ENCODE measurements around the gene TMEM150C.

The TMEM150C gene

DNA sequence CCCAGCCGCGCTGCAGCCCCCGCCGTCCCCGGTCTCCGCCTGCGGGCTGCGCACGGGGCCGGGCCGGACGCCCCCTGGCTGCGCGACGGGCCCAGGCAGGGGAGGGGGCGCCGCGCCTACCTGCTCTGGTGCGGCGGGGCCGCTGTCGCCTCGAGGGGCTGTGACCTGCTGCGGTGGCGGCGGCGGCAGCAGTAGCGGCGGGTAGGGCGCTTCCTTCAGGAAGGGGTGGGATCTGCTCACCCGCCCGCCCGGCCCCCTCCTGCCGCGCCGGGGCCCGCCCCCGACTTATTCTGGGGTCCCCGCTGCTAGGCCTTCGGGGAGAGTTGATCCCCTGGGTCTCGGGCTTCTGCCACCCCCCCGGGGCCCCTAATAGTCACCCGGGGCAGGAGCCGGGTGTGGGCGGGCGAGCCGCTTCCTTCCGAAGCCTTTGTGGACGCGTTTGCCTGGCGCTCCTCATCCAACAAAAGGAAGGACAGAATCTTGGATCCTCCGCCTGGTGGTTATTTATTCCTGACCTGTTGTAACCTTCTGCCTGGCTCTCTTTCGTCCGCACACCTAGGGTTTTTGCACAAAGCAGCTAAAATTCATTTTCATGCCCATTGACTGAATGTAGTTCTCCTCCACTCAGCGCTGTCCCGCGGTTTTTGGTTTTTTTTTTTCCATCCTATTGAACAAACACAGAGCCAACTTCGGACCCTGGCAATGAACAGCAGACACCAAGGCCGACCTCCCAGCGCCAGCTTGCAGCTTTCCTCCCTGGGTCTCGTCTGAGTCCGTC lies at the start of gene TMEM150C:
TMEM150C (minus strand) TSS at position 203 of the 778 bp plus-strand sequence. CDS start 57,331 bp downstream, outside the sequence.
- DNase-seq (ENCODE audit: low read depth): no peak

DNA sequence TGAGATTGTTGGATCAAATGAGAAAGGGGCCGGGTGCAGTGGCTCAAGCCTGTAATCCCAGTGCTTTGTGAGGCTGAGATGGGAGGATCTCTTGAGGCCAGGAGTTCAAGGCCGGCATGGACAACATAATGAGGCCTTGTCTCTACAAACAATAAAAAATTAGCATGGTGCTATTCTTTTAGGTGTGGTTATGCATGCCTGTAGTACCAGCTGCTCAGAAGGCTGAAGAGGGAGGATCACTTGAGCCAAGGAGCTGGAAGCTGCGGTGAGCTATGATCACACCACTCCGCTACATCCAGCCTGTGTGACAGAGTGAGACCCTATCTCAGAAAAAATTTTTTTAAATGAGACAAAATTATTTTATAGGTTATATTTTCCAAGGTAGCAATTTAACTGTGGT lies 49.7 kb upstream of the TMEM150C start:
- DNase-seq (ENCODE audit: low read depth): no peak

DNA sequence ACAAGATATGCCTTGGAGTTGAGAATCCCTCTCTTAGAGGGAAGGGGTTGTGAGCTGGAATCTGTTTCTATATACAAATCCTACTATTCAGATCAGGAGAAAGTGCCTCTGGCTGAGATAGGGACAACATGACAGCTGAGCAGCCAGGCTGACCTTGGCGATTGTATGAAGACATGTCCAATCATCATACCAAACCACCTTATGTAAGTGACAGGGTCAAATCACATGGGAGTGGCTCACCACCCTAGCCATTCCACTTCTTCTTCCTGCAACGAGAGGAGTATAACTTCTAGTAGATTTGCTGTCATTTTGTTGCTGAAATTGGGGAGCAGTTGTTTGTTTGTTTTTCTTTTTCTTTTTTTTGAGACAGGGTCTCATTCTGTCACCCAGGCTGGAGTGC lies 48.3 kb upstream of the TMEM150C start:
- no peak for DNase-seq (ENCODE audit: low read depth)

DNA sequence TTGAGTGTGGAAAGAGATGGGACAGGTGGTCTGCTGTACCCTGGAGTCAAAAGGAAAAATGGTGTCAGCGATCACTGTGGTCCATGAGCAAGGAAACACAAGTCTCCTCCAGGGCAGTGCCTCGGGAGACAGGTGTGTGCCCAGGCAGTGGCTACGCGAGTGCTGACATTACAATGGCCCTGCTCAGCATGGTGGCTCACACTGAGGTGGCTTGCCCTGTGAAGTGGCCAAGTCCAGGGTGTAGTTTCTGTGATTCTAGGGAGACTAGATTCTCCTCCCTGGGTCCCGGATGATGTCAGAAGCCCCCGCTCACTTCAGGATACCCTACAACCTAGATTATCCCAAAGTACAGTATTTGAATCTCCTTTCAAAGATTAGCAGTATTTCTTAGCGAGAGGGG lies 44.8 kb upstream of the TMEM150C start:
- no peak for DNase-seq (ENCODE audit: low read depth)

DNA sequence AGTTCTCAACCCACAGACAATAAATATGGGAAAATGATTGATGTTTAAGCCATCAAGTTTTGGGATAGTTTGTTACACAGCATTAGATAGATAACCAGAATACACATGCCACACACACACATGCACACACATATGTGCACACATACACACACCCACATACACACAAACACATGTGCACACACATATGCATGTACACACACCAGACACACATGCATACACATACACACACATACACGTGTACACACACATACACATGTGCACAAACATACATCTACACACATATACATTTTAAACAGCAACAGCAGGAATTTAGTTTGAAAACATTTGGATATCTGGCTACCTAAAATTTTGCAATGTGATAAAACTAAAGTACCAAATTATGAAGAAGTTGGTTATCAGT lies 42.7 kb upstream of the TMEM150C start:
- DNase-seq (ENCODE audit: low read depth): no peak

DNA sequence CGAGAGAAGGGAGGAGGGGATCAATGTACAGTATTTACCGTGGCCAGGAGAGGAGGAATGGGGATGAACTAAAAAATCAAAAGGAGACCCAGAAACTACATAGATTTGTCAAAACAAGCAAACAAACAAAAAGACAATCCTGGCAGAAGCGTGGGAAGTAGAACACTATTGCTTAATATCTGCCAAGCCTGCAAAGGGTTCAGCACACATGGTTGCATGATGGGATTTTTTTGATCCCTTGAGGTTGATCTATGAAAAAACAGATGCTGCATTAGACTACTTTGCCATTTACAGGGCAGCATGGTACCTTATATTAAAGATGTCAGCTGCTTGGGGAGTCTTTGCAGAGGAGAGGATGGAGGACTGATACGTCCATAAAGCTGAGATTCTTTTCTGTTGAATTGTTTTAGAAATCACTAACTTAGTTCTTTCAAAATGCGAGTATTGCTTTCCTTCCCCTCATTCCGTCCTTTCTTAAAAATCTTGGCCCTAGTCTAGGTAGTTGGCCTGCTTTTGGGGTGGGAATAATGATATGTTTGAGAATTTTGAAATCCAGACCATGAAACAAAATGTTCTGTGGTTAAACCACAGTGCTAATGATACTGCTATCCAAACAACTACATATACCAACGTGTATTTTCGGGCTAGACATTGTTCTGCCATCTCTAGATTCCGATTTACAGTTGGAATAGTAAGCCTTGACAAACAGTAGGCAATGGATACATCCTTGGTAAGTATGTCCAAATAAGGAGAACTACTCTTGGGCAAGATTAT lies 39.6 kb upstream of the TMEM150C start:
- DNase-seq (ENCODE audit: low read depth): no peak

DNA sequence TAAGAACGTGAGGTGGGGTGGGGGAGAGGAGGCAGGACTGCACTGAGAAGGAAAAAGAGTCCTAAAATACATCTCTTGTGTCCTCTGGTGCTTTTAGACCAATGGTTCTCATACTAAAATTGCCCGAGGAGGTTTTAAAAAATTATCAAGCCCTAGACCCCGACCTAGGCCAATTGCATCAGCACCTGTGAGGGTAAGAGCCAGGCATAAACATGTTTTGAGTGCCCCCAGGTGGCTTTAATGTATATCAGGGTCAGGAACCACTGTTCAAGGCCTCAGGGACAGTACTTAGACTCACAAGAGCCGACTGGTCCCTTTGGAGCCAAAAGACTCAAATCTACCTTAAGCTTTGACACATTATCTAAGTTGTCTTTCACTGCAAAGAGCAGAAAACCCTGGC lies 37.5 kb upstream of the TMEM150C start:
- DNase-seq (ENCODE audit: low read depth): no peak

DNA sequence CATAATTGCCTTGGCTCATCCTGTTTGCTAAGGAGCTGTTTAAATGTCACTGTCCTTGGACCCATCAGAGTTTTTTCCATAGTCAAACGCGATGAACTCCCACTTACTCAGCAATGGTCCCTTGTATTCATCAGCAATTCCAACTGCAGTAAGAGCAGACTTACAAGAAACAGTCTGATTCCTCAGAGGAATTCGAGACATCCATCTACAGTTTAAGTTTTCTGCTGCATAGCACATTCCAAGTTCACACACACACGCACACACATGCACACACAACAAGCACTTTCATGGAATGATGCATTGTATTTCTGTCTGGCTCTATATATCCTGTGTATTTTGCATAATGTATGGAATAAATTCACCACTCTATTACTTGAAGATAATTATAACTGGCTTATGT lies 32.7 kb upstream of the TMEM150C start:
- DNase-seq (ENCODE audit: low read depth): no peak

DNA sequence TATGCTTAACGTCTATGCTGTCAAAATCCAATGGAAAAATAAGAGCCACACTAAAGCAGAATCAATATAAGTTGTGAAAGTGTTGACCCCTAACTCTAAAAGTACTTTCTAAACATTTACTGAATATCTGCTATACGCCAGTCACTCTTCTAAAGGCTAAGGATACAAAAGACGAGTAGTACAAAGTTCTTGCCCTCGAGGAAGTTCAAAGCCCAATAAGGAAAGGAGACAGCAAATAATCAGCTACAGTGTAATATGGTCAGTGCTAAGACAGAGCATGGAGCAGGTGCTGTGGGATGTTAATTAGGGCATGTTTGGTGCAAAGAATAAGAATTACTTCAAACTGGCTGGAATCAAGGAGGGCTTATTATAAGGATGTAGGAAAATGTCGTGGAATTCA lies 31.6 kb upstream of the TMEM150C start:
- no peak for DNase-seq (ENCODE audit: low read depth)

DNA sequence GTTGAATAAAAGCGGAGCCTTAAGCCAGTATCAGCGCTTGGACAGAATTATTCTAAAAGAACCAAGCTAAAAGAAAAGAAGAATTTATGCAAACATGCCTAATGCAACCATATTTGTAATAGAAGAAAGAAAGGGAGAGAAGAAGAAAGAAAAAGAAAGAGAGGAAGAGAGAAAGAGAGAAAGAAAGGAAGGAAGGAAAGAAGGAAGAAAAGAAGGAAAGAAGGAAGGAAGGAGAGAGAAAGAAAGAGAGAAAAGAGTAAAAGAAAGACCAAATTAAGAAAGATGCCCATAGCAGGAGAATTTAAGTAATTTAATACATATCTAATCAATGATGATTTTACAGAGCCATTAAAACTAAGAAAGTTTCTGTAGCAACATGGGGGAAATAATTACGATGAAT lies 30.9 kb upstream of the TMEM150C start:
- no peak for DNase-seq (ENCODE audit: low read depth)

DNA sequence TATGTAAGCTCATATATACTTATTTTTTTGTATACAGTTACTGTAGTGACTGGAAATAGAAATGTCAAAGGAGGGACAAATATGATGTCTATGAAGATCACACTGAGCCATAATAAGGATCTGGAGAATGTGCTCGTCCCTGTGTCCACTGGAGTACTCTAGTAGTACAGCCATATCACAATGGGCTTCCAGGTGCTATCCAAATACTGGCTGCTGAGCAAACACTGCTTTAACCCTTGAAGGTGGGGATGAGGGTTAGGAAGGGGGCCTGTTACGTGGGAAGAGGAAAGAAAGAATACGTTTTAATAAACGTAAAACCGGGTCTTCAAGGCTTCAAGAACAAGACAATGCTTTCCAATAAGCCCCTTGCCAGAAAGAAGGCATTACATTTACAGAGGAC lies 29.8 kb upstream of the TMEM150C start:
- no peak for DNase-seq (ENCODE audit: low read depth)

DNA sequence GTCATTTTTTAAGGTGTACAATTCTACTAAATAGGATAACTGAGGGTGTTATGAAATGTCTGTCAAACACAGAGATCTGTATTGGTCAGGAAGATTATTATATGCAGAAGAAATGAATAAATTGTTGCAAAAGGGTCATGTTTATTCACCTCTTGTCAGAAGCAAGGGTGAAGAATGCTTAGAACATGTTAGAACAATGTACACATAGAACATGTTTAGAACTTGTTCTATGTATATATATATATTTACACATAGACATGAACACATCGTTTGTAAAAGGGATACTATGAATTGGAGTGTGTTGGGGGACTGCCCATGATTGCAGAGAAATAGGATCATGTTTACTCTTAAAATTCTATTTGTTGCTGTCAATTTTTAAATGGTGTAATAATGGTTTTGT lies 28.0 kb upstream of the TMEM150C start:
- DNase-seq (ENCODE audit: low read depth): no peak

DNA sequence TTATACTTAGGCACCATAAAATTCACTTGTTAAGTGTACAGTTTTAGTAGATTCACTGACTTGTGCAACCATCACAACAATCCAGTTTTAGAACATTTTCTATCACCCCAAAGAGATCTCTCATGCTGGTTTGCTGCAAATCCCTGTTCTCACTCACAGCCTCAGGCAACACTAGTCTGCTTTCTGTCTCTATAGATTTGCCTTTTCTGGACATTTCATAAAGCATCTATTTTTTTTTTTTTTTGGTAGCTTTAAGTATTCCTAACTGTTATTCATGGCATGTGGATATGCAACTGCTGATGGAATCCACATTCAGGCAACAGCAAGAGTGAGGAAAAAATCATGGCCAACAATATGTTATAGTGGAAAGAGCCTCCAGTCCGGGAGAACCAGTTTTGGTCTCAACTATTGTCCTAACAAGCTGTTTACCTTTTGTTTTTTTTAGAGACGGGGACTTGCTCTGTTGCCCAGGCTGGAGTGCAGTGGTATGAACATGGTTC lies 27.0 kb upstream of the TMEM150C start:
- DNase-seq (ENCODE audit: low read depth): no peak

DNA sequence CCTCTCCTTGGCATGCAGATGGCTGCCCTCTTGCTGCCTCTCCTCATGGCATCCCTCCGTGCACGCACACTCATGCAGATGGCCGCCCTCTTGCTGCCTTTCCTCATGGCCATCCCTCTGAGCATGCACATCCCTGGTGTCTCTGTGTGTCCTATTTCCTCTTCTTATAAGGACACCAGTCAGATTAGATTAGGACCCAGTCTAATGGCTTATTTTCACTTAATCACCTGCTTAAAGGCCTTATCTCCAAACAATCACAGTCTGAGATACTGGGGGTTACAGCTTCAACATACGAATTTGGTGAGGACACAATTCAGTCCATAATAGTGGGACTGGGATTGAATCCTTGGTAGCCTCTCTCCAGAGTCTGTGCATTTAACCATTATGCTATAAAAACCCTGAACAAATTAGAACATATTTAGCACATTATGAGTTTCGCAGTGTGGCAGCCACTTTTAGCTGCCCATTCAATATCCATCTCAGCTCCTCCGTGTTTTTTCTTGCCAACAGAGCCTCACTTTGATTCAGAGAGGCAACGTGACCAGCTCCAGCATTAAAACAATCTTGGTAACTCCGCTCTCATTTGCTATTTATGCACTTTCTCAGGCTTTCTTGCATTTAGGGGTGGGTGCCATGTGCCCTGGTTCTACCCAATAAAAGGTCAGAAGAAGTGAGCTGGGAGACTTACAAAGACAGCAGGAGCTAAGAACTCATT lies 26.2 kb upstream of the TMEM150C start:
- DNase-seq (ENCODE audit: low read depth): no peak

DNA sequence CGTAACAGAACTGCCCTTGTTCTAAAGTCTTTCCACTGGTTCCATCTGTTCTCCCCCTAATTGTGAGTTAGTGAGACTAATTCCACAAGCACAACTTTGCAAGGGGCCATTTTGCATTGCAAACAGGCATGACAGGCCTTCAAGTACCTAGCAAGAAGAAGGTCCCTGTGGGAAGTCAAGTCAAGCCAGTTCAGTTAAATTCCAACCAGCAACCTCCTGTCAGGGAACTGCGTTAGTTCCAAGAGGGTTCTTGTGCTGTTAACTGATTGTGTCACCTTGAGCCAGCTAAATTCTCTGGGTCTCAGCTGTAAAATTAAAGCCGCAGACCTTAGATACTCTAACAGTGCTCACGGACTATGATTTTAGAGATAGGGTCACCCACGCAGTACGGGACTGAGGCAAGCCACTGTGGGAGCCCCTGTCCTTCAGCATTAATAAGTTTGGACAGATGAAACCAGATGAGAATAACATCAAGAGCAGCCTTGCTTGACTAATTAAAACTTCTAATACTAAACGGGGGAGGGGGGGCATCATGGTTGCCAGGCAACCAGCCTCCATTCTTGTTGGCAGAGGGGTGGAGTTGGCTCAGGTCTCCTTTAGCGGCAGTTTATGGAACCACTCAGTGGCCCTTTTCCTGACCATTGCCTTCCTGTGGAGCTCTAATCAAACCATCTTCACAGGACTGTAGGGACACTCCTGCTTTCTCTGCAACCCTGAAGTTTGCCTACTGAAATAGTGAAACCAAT lies 24.1 kb upstream of the TMEM150C start:
- DNase-seq (ENCODE audit: low read depth): no peak

DNA sequence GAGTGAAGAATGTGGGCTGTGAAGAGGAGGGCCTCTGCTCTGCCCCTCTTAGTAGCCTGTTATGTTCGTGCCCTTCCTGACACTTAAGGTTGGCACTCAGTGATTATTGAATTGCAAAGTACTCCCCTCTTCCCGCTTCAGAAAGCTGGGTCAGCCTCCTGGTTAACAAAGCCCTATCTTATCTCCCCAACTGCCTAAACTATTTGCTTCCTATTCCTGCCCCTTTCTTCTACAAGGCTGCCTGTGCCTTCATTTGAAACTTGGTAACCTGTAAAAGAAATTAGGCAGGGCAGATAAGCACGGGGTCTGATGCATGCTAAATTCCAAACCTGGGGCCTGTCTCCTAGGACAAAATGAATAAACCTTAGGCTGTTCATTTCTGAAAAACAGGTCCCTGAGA lies 23.1 kb upstream of the TMEM150C start:
- no peak for DNase-seq (ENCODE audit: low read depth)

DNA sequence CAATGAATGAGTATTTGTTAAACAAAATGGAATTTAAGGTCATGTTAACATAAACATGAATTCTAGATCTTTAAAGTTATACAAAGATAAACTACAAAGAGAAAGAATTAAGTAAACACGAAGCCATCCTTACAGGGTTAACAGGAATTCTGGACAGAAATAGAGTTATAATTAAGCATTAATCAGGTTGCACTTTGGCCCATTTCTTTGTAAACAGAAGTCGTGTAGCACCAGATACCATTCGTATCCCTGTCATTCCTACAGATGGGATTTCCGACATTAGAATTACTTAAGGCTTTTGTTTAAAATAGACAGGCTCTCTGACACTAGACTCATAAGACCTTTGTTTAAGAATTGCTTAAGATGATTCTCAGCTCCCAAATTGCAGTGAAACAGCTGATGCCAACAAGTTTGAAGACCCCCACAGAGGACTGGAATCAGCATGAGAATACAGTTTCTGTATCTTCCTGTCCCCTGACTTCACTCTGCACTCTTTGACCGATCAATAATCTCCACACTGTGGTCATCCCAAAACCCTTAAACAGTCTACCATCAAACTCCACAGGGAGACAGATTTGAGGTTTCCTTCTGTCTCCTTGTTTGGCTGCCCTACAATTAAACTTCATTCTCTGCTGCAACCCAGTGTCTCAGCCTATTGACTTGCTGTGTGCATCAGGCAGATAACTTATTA lies 22.3 kb upstream of the TMEM150C start:
- no peak for DNase-seq (ENCODE audit: low read depth)

DNA sequence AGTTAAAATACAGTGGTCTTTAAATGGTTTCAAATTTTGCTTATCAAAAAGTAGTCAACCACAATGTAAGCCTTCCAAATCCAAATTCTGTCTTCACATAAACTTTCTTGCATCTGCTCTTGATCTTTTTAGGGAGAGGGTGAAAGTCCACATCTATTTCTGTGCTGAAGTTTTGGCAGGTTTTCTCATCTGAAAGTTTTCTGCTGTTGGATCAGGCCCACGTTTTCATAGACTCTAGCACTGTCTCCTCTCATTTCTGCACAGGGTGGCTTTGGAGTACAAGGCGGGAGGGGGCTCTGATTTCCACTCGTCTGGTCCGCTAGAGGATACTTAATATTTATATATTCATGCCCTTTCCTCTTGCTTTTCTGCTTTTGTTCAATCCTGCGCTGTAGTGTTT lies 18.1 kb upstream of the TMEM150C start:
- no peak for DNase-seq (ENCODE audit: low read depth)

DNA sequence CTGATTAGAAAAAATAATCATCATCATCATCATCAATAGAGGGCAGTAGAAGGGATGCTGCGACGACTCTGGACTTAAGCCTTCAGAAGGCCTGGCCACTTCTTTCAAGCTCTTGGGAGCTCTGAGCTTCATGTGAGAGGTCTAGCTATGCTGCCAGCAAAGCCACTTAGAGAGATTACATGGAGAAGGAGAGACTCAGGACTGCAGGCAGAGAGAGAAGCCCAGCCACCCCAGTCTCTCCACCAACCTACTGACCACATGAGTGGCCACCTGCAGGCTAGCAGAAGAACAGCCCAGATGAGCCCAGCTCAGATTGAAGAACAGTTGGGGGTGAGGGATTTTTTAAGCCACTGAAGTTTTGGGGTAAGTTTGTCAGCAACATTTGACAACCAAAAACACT lies 17.1 kb upstream of the TMEM150C start:
- DNase-seq (ENCODE audit: low read depth): no peak

DNA sequence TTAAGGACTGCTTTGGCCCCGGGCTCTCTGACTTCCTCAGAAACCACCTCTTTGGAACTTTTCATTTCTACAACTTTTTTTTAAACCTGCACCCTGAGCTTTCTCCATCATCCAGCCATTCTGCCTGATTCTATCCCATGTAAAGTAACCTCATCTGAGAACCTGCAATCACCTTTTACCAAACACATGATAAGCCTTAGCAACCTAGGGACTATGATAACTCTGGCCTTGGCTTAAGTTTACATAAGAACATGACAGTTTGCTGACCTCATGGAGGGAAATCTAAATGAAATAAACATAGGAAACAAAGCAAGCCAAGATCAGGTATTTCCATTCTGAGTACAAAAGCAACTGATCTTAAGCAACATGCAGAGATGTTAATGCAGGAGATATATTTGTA lies 15.7 kb upstream of the TMEM150C start:
- DNase-seq (ENCODE audit: low read depth): no peak

DNA sequence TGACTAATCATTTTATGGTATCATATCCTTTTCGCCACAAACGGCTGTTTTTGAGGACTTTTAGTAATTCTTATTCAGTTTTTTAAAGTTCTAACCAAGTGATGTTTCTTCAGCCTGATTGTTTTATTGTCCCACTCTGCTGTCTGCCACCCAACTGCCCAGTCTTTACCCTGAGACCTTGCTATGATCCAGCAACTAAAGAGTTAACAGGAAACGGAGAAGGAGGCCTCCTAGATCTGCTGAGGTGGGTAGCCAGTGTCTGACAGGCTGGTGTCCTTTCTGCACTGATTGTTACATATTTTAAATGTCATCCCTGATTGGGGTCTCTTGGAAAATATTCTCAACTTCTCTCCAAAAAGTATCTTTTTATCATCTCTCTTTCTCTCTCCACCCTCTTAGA lies 7.9 kb upstream of the TMEM150C start:
- no peak for DNase-seq (ENCODE audit: low read depth)

Measured in activated gamma-delta T cell treated with anti-CD3 and anti-CD28 coated beads, Interleukin-2, amount 50 U/mL, for 16 hours (primary cell).